ENCODE results near the gene CRELD2. TPM values are rescaled to one million over a fixed set of nuclear protein-coding genes. Genes with fewer than 3 reads are reported as not detected.
A peak's percentile ranks its signal among the peaks of the same experiment; 100 is the strongest.

CRELD2 gene
- total RNA-seq, 1 donor from 2014 or later, result 25.5 TPM

DNA sequence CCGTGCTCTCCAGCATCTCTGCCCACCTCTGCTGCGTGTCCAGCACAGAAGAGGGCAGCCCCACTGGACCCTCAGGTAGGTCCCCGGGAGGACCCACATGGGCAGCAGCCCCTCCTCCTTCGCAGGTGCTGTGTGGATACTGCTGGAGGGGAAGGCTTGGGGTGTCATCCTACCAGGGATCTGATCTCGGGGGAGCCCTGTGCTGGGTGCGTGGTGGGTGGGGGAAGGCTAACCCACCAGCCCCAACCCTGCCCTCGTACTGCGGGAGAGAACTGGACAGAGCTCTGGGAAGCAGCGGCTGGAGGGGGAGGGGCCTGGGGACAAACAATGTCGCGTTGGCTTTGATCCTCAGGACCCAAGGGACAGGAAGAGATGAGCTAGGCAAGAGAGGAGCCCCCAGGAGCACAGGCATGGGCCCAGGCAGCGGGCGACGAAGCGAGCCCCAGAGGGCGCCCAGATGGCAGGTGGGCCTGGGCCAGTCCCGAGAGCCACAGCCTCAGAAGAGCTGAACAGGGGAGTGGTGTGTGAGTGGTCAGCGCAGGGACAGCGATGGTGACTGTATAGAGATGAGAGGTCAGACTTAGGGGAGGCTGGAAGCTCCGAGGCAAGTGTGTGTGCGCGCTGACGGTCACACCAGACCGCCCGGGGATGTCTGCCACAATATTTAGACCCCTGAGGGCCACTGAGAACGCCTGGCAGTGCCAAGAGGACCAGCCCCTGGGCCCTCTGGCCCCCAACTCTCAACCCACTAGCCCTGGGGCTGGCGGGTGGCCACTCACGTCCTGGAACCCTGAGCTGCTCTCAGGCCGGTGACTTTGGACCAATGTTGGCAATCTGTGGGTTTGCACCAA lies 40.7 kb downstream of the CRELD2 start:
- no peak for ATAC-seq

DNA sequence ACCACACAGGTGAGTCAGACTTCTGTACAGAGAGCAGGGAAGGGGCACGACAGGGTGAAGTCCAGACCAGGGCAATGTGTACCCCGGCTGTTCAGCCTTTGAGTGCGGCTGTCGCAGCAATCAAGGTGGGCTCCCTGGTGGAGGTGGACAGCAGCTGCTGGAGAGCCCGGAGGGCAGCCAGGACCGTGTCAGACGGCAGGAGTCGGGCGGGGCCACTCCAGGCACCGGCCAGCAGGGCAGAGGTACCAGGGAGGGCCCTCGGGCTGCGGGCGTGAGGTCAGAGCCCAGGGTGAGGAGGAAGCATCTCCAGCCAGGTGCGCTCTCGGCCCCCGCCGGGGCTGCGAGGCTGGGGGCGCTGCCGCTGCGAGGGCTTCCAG lies 41.3 kb downstream of the CRELD2 start:
- ATAC-seq, result peak; percentile 10

DNA sequence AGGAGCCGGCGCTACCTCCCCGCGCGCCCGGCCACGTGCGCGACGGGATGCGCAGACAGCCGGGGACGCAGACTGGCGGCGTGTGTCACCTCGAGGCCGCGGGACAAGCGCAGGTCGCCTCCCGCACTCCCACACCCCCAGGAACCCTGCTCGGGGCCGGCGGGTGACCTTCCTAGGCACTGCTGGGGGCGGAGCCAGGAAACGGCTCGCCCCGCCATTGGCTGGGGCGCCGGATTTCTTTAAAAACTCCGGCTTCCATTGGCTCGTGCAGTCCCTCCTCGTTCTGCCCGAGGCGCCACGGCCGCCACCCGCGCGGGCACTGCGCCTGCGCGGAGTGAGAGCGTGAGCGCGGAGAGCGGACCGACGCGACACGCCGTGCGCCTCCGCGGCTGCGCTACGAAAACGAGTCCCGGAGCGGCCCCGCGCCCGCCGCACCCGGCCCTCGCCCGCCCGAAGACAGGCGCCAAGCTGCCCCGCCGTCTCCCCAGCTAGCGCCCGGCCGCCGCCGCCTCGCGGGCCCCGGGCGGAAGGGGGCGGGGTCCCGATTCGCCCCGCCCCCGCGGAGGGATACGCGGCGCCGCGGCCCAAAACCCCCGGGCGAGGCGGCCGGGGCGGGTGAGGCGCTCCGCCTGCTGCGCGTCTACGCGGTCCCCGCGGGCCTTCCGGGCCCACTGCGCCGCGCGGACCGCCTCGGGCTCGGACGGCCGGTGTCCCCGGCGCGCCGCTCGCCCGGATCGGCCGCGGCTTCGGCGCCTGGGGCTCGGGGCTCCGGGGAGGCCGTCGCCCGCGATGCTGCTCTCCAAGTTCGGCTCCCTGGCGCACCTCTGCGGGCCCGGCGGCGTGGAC lies 41.9 kb downstream of the CRELD2 start, which contains the start of gene PIM3:
Gene PIM3 (plus strand): TSS at position 614 of the 846 bp plus-strand sequence. CDS start 176 bp downstream, at position 790.
- peak; percentile 72 for ATAC-seq

DNA sequence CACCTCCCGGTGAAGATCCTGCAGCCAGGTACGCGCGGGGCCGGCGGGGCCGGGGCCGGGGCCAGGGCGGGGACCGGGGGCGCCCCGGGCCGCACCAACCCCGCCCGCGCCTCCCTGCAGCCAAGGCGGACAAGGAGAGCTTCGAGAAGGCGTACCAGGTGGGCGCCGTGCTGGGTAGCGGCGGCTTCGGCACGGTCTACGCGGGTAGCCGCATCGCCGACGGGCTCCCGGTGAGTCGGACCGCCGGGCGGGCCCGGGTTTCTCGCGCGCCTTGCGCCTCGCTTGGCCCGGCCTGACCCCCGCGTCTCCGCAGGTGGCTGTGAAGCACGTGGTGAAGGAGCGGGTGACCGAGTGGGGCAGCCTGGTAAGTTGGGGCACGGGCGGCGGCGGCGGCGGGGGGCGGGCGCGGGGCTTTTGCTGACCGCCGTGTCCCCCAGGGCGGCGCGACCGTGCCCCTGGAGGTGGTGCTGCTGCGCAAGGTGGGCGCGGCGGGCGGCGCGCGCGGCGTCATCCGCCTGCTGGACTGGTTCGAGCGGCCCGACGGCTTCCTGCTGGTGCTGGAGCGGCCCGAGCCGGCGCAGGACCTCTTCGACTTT lies 42.7 kb downstream of the CRELD2 start:
- peak; percentile 32 for ATAC-seq

DNA sequence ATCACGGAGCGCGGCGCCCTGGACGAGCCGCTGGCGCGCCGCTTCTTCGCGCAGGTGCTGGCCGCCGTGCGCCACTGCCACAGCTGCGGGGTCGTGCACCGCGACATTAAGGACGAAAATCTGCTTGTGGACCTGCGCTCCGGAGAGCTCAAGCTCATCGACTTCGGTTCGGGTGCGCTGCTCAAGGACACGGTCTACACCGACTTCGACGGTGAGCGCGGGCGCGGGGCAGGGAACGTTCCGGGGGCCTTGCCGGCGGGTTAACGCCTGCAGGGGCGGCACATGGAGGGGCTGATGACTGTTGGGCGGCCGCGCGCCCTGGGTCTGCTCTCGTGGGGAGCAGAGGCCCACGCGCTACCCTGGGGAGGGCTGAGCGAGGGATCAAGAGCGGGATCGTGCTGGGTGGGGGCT lies 43.2 kb downstream of the CRELD2 start:
- no peak for ATAC-seq

DNA sequence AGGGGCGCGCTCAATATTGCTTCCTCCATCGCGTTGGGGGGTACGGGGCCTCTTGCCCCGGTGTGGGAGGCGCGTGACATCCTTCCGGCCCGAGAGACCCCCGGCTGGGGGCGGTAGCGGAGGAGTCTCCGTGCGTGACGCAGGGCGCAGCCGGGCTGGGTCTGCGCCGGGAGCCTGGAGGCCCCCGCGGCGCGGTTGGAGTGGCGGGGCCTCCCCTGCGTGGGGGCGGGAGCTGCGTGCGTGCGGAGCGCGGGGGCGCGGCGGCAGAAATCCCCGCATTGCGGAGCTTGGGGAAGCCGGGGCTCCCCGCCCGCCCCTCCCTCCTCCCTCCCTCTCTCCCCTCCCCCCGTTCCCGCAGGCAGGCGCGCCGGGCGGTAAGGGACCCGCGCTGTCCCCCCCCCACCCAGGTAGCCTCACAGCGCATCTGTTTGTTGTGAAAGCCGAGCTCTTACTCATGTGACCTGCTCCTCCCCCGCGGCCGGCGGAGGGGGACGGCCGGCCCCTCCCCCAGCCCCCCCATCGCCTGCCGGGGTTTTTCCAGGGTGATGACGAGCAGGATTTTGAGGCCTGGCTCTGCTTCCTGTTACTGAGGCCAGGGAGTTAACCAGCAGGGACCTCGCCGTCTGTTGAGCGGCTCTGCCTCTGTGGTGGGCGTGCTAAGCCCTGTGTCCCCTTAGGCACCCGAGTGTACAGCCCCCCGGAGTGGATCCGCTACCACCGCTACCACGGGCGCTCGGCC lies 43.7 kb downstream of the CRELD2 start:
- peak; percentile 40 for ATAC-seq

DNA sequence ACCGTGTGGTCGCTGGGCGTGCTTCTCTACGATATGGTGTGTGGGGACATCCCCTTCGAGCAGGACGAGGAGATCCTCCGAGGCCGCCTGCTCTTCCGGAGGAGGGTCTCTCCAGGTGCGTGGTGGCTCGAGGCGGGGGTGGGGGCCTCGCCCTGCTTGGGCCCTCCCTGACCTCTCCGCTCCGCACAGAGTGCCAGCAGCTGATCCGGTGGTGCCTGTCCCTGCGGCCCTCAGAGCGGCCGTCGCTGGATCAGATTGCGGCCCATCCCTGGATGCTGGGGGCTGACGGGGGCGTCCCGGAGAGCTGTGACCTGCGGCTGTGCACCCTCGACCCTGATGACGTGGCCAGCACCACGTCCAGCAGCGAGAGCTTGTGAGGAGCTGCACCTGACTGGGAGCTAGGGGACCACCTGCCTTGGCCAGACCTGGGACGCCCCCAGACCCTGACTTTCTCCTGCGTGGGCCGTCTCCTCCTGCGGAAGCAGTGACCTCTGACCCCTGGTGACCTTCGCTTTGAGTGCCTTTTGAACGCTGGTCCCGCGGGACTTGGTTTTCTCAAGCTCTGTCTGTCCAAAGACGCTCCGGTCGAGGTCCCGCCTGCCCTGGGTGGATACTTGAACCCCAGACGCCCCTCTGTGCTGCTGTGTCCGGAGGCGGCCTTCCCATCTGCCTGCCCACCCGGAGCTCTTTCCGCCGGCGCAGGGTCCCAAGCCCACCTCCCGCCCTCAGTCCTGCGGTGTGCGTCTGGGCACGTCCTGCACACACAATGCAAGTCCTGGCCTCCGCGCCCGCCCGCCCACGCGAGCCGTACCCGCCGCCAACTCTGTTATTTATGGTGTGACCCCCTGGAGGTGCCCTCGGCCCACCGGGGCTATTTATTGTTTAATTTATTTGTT lies 44.6 kb downstream of the CRELD2 start:
- no peak for ATAC-seq

DNA sequence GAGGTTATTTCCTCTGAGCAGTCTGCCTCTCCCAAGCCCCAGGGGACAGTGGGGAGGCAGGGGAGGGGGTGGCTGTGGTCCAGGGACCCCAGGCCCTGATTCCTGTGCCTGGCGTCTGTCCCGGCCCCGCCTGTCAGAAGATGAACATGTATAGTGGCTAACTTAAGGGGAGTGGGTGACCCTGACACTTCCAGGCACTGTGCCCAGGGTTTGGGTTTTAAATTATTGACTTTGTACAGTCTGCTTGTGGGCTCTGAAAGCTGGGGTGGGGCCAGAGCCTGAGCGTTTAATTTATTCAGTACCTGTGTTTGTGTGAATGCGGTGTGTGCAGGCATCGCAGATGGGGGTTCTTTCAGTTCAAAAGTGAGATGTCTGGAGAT lies 45.2 kb downstream of the CRELD2 start:
- no peak for ATAC-seq

DNA sequence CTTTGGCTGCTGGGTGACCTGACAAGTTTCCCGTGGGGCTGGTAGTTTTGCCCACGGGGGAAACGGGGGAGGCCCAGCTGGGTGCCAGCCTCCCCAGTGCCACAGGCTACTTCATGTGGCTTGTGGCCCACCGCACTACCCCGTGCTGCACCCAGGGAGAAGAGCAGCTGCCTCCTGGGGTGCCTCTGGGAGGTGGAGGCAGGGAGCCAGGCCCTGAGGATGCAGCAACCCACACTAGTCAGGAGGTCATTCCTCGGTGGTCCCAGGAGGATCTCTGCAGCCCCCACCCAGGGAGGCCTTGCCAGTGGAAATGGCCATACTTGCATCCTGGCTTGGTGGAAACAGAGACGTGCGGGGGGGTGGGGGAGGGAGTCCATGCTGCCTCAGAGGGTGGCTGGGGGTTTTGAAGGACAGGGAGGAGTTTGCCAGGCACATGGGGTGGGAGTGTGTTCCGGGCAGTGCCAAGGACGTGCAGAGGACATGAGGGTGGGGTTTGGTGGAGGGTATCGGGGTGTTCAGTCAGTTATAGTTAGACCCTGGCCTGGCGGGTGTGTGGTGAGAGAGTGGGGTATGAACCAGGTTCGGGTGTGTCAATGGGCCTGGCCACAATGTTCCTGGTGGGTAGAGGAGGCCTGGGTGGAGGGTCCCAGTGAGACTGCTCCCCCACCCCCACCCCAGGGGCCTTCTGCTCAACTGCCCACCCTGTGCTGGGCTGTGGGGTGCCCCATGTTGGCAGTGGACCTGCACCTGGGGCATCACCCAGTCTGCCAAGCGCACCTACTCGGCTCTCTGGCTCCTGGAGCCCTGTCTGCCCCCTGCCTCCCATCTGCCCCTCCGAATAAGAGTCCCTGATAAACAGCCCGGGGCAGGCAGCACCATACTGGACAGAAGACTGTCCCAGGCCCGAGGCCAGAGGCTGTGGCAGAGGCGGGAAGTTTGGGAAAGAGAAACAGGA lies 46.0 kb downstream of the CRELD2 start:
- no peak for ATAC-seq

DNA sequence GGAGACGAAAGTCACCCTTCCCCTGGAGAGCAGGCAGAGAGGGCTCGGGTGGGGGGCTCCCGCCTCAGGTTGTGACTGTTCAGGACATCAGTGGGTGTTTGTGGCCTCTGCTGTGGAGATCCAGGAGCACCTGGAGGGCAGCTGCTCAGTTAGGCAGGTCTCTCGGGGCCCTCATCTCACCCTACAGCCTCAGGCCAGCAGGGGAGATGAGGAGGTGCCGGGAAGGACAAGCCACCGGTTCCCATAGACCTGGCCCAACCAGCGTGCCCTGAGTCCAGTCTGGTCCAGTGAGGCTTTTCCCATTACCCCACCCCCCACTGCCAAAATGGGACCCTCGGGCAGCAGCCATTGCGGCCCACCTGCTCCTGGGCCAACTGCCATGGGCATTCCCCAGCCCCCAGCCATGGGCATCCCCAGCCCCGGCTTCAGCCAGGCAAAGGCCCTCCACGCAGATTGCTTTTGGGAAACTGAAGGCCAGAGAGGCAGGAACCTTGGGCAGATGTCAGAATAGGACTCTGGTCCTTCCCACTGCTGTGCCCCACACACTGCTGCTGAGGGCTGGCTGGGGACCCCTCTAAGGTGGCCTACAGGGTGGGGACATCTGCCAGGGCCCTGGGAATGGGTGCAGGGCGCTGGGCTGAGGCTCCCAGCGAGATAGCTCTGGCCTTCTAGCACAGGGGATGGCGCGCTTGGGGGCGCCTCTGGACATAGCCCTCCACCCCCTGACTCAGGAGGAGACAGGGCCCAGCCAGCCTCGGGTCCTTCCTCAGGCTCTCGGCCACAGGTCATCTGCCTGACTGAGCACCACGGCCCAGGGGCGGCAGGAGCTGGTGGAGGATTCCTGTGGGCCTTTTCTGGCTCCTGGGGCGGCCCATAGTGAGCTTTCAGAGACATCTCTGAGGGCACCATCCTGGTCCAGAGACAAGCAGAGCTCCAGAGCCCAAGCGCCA lies 46.9 kb downstream of the CRELD2 start:
- no peak for ATAC-seq

DNA sequence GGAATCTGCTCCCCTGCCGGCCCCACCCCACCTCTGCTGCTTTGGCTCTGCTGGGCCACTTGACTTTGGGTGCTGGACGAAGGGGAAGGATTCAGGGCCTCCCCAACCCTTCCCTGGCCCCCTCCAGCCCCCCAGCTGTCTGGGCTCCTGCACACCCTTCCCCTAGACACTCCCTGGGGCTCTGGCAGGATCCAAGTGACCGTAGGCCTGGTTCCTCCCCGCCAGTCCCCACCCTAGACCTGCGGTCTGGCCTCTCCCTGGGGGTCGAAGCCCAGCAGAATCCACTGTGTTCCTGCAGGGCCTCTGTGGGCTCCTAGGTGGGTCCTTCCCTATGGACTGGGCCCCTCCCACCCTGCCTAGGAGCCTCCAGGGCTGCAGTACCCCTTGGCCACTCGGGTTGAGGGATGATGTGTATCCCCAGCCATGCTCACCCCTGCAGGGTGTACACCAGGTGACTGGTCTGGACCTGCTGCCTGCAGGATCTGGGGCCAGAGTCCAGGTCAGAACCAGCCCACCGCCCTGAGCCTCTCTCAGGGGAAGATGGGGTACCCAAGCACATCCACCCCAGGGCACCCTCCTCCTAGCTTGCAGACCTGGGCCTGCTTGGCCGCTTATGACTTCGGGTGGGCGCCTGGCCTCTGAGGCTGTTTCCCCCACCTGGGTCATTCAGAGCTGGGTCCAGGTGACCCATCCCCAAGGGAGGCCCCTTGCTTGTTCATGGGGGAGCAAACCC lies 47.8 kb downstream of the CRELD2 start:
- ATAC-seq, result no peak

DNA sequence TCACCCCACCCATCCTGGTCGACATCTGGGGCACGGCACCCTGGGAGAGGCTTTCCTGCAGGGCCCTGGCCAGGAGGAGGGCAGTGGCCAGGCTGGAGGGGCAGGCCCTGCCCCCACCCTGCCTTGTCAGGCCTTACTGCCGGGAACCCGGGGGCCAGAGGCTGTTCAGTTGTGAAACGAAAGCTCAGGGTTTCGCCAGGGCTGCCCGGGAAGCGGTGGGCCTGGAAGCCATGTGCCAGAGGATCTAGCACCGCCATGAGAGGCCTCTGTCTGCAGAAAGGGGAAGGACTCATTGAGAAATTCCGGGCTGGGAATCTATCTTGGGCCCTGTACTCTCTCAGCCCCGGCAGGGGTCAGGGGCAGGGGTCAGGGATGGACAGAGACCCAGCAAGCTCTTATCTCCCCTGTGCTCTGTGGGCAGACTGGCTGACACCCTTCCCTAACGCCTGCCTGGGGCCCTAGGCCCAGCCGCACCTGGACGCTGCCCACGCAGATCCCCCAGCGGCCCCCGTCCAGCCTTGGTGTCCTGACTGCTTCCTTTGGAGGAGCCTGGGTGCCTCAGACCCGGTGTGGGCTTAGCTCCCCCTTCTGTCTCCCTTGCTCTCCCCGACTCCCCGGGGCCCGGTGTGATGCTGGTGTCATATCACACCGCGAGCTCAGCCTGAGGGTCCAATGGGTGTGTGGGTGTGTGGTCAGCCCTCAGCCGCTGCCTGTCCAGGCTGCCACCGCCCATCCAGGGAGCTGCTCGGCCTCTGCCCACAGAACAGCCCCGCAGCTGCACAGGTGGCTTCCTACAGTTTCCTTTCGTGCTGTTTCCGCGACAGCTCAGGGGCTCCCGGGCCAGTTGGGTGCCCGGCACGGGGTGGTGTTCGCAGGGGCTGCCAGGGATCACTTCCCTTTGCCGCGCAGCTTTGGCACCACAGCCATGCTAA lies 48.6 kb downstream of the CRELD2 start:
- no peak for ATAC-seq

DNA sequence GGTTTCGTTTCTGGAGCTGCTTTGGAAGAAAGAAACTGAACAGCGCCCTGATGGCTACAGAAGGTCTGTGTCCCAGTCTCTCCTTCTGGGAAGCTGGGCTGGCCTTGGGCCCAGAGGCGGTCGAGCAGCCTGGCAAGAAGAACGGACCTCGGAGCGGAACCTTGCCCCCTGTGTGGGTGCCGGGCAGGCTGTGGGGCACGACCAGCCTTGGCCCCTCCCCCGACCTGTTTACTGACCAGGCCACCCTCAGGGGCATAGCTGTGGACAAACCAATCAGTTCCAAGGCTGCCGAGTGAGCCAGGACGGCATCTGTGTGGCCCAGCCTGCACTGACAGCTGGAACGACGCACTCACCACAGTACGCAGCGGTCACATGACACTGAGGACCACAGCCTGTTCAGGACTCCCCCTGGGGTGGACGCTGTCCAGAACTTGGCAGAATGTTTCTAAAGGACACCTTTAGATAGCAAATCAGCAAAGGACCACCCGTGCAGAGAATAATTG lies 49.3 kb downstream of the CRELD2 start:
- no peak for ATAC-seq

DNA sequence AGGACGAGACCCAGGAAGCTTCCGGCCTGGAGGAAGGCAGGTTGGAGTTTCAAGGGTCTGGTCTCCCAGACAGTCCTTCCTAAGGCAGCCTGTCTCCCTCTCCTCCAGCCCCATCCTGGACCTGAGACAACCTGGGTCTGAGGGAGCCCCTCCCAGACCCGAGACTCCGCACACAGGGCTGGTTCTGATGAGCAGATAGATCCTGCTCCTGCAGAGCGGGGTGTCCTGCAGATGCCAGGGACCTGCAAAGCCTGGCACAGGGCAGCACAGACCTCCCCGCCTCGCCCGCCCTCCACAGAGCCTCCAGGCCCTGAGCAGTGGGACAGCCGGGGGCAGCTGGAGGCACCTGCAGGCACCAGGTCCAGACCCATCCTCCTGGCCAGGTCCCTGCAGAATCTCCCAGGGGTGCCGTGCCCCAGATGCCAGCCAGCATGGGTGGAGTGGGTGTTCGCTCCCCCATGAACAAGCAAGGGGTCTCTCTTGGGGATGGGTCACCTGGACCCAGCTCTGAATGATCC lies 49.9 kb downstream of the CRELD2 start:
- ATAC-seq, result no peak

DNA sequence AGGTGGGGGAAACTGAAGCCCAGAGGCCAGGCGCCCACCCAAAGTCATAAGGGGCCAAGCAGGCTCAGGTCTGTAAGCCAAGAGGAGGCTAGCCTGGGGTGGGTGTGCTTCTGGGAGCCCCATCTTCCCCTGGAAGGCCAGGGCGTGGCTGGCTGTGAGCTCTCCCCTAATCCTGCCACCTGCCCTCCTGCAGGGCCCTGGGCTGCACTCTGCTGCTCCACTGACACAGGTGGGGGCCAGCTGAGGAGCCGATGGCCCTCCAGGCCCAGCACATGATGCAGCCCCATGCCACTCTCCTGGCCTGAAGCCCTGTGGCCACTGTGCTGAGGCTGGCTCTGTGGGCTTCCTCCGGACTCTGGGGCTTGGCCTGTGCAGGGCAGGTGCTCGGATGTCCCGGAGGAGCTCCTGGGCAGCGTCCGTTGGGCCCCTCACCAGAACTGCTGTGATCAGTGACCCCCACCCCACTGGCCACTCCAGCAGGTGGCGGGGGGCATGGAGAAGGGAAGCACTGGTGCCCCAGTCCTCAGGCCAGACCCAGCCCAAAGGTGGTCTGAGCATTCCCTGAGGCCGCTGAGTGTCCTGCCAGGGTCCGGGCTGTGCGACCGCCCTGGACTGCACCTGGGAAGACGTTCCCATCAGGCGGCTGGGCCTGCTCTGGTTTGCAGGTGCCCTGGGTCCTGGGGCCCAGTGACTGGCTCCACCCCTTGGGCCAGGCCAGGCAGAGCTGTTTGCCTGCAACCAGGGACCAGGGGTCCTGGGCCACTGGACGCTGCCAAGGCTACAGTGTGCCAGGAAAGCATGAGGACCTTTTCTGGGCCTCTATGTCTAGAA lies 50.6 kb downstream of the CRELD2 start:
- ATAC-seq, result no peak

Data from esophagus mucosa (tissue), 1 donor.